ENCODE results near the gene PROSER2. TPM values are rescaled to one million over a fixed set of nuclear protein-coding genes. Genes with fewer than 3 reads are reported as not detected.

PROSER2 gene
- total and polyA plus RNA-seq, 2 donors (not counting 3 experiments of a cell fraction or from before 2014, with no cell fraction given) = 5.9 to 22.6 TPM

GRCh38 chr10:11913079-11913641 is 90.0 kb downstream of the PROSER2 start:
- no peaks in the 10 kb centered on the region for H3K4me1 ChIP-seq (ENCODE audit: control insufficient read depth, extremely low read depth, insufficient read depth, low read length)
- no peak overlapping the region for H3K27ac ChIP-seq (ENCODE audit: insufficient read depth, low read depth, low read length)
- no peak overlapping the region for H3K4me2 ChIP-seq (ENCODE audit: insufficient read depth, low read length)
- no peaks in the 10 kb centered on the region for H4K20me1 ChIP-seq (replicated peaks; ENCODE audit: control insufficient read depth, extremely low read depth, insufficient read depth, low read length)
- dilution Hi-C loops (cut with MboI; ENCODE audit: extremely low pct_ligation_motif_present, low sequenced_read_pairs) = no loop called here
- no TSS peak for BruUV-seq (replicated peaks)
- H3K27me3 ChIP-seq (ENCODE audit: control insufficient read depth in 2 of 2, insufficient read depth in 2 of 2, low read length in 2 of 2) = no peaks in the 10 kb centered on the region
- H3K79me2 ChIP-seq (ENCODE audit: control insufficient read depth, insufficient read depth, low read length) = no peaks in the 10 kb centered on the region
- TF ChIP-seq MAX (IDR thresholded peaks at IDR 0.05; ENCODE audit: insufficient read depth, insufficient read length) (no peak), CTCF (IDR thresholded peaks at IDR 0.05; ENCODE audit: extremely low read depth in 1 of 2, insufficient read depth in 1 of 2, low read depth in 1 of 2, low read length in 2 of 2) (no peak), MYC (IDR thresholded peaks at IDR 0.05; ENCODE audit: low read depth, low read length) (no peak), EZH2 (IDR thresholded peaks at IDR 0.05; ENCODE audit: borderline replicate concordance, low read depth, low read length, severe bottlenecking) (no peak), JUN (IDR thresholded peaks at IDR 0.05; ENCODE audit: borderline replicate concordance, insufficient read depth, insufficient read length, low read depth) (no peak), GATA2 (IDR thresholded peaks at IDR 0.05; ENCODE audit: insufficient read depth, insufficient read length, low read depth, low read length) (no peak), POLR2A (IDR thresholded peaks at IDR 0.05; ENCODE audit: low read depth, low read length) (no peak), FOS (IDR thresholded peaks at IDR 0.05; ENCODE audit: borderline replicate concordance, insufficient read depth, low read length) (no peak), POLR2AphosphoS5 (IDR thresholded peaks at IDR 0.05; ENCODE audit: insufficient read depth, low read depth, low read length) (no peak)
- intact Hi-C loops (cut with micrococcal nuclease) = no loop called here
- no peak overlapping the region for H3K4me3 ChIP-seq (replicated peaks in 1 of 3; ENCODE audit: insufficient read depth in 1 of 3, low read depth in 1 of 3, low read length in 3 of 3)
- ChIA-PET CTCF (interaction anchor here (0.6 to 1.8 kb wide), 5 partner anchors 9 to 130 kb away, joined by 3 to 9 read pairs (median 4); no protein-coding TSS in a partner anchor), POLR2A (no interaction called here)
- H3K9me1 ChIP-seq (replicated peaks; ENCODE audit: control insufficient read depth, extremely low read depth, insufficient read depth, low read length) = no peaks in the 10 kb centered on the region
- no peak overlapping the region for H3K9ac ChIP-seq (replicated peaks; ENCODE audit: extremely low read depth, insufficient read depth, low read length)
- H2AFZ ChIP-seq (ENCODE audit: low read depth, low read length) = no peak overlapping the region
- DNase-seq (ENCODE audit: low read depth, low spot score) (no peak), FAIRE-seq (no peak)
- no peaks in the 10 kb centered on the region for H3K36me3 ChIP-seq (ENCODE audit: control insufficient read depth in 2 of 2, extremely low read depth in 1 of 2, insufficient read depth in 2 of 2, low read length in 2 of 2)
- H3K9me3 ChIP-seq (replicated peaks; ENCODE audit: control insufficient read depth, insufficient read depth, low read length) = no peaks in the 10 kb centered on the region
